ENCODE results near the gene SSNA1. TPM values are rescaled to one million over a fixed set of nuclear protein-coding genes. Genes with fewer than 3 reads are reported as not detected.

Gene SSNA1
- polyA plus RNA-seq, 1 experiment, result 35.0 TPM

GRCh38 chr9:137195525-137196220, 7.2 kb downstream of the SSNA1 start:
- no peak for DNase-seq (ENCODE audit: low read depth, low spot score)
- no peaks in the 10 kb centered on the region; the same call in 1 of the 2 replicates for H3K9me3 ChIP-seq (ENCODE audit: control insufficient read depth, insufficient read depth, low read length)
- no peak for TF ChIP-seq CTCF (IDR thresholded peaks at IDR 0.05; ENCODE audit: low read depth, low read length)
- no peak overlapping the region for H3K27ac ChIP-seq (ENCODE audit: low read depth, low read length)
- CTCF ChIA-PET, result no interaction called here
- POLR2A ChIA-PET, result interaction anchor here (1.0 kb wide), 1 partner anchor 45 kb away, joined by 4 read pairs; the partner anchor contains the start of gene TUBB4B
- H3K27me3 ChIP-seq (ENCODE audit: control insufficient read depth, insufficient read depth, low read length), result no peaks in the 10 kb centered on the region
- no peak overlapping the region for H3K4me3 ChIP-seq (ENCODE audit: low read depth, low read length)

- POLR2A ChIA-PET, result interaction anchor here (1.4 to 2.4 kb wide), 2 partner anchors 9 to 42 kb away, joined by 7 to 13 read pairs; partner anchors contain the start of gene TUBB4B
- Histone ChIP-seq H3K4me3 (ENCODE audit: low read depth, low read length) (peak overlapping the region; percentile 12; the same call in 1 of the 2 replicates), H3K27me3 (ENCODE audit: control insufficient read depth, insufficient read depth, low read length) (no peaks in the 10 kb centered on the region), H3K27ac (ENCODE audit: low read depth, low read length) (no peak overlapping the region), H3K9me3 (ENCODE audit: control insufficient read depth, insufficient read depth, low read length) (no peaks in the 10 kb centered on the region; the same call in 1 of the 2 replicates)
- CTCF ChIA-PET, result interaction anchor here (0.5 to 1.3 kb wide), 2 partner anchors 9 kb away, joined by 3 to 4 read pairs; no protein-coding TSS in a partner anchor
- TF ChIP-seq CTCF (IDR thresholded peaks at IDR 0.05; ENCODE audit: low read depth, low read length), result no peak
- DNase-seq (ENCODE audit: low read depth, low spot score), result no peak
Observed at GRCh38 chr9:137198051-137198901, 9.8 kb downstream of the SSNA1 start.

GRCh38 chr9:137198902-137199283, 10.4 kb downstream of the SSNA1 start:
- CTCF ChIA-PET, result interaction anchor here (0.8 kb wide), 1 partner anchor 38 kb away, joined by 5 read pairs; no protein-coding TSS in a partner anchor
- Histone ChIP-seq H3K4me3 (ENCODE audit: low read depth, low read length) (peak overlapping the region; percentile 56), H3K9me3 (ENCODE audit: control insufficient read depth, insufficient read depth, low read length) (no peaks in the 10 kb centered on the region; the same call in 1 of the 2 replicates), H3K27ac (ENCODE audit: low read depth, low read length) (no peak overlapping the region), H3K27me3 (ENCODE audit: control insufficient read depth, insufficient read depth, low read length) (no peaks in the 10 kb centered on the region)
- no peak for TF ChIP-seq CTCF (IDR thresholded peaks at IDR 0.05; ENCODE audit: low read depth, low read length)
- DNase-seq (ENCODE audit: low read depth, low spot score), result no peak
- POLR2A ChIA-PET, result interaction anchor here (0.6 to 2.4 kb wide), 4 partner anchors 10 to 68 kb away, joined by 3 to 13 read pairs (median 6); partner anchors contain the start of gene TUBB4B

GRCh38 chr9:137199411-137200121, 11.1 kb downstream of the SSNA1 start:
- DNase-seq (ENCODE audit: low read depth, low spot score), result no peak
- no peak for TF ChIP-seq CTCF (IDR thresholded peaks at IDR 0.05; ENCODE audit: low read depth, low read length)
- H3K27ac ChIP-seq (ENCODE audit: low read depth, low read length), result no peak overlapping the region
- H3K4me3 ChIP-seq (ENCODE audit: low read depth, low read length), result peak overlapping the region; percentile 56
- no peaks in the 10 kb centered on the region; the same call in 1 of the 2 replicates for H3K9me3 ChIP-seq (ENCODE audit: control insufficient read depth, insufficient read depth, low read length)
- CTCF ChIA-PET, result interaction anchor here (0.8 kb wide), 1 partner anchor 37 kb away, joined by 5 read pairs; no protein-coding TSS in a partner anchor
- POLR2A ChIA-PET, result interaction anchor here (0.6 to 2.4 kb wide), 4 partner anchors 10 to 68 kb away, joined by 3 to 13 read pairs (median 6); partner anchors contain the start of gene TUBB4B
- H3K27me3 ChIP-seq (ENCODE audit: control insufficient read depth, insufficient read depth, low read length), result no peaks in the 10 kb centered on the region
